GM12892 (cell line): Measurements from ENCODE around the gene NOP9.
"Not testable (repeated sequence)": the region's sequence is repeated elsewhere in the genome, so short reads cannot be mapped to it uniquely, and the experiment has no call there.

Experiments
- POLR2A ChIP-seq: IDR thresholded peaks from 2 replicates; pipeline ENCODE4 v1.6.1; 2011; ENCODE audit warnings: low read depth, low read length, control low read depth
- TAF1 ChIP-seq: IDR thresholded peaks from 2 replicates; pipeline ENCODE4 v1.6.1; 2011; ENCODE audit warnings: low read depth, mild to moderate bottlenecking, control low read depth, low read length, borderline replicate concordance

GRCh38 chr14:24354482-24354825 lies 54.8 kb downstream of the NOP9 start:
- TF ChIP-seq TAF1, POLR2A: not testable (repeated sequence)
